Right lobe of liver (tissue), 4 donors: Measurements from ENCODE around the gene ELN.

Experiments used
- CTCF ChIP-seq, 4 donors: fragments of 200-600 bp in 3 of 4; fragments of 450-650 bp in 1 of 4; IDR thresholded peaks; one replicate each; pipeline versions ENCODE4 v1.5.1 to v1.8.0; 2016 to 2022; ENCODE audit warnings: antibody characterized with exemption in 4 of 4, mild to moderate bottlenecking in 2 of 4
- POLR2A ChIP-seq: fragments of 450-650 bp; IDR thresholded peaks from one replicate; pipeline ENCODE4 v1.6.1; 2017; ENCODE audit warnings: antibody characterized with exemption, mild to moderate bottlenecking
- donor health status: DM: no; HTN: no; CAD: no.
- donor health status: DM: no; HTN: no; CAD: no.
- donor health status: DM: no; HTN: yes; CAD: no.

DNA sequence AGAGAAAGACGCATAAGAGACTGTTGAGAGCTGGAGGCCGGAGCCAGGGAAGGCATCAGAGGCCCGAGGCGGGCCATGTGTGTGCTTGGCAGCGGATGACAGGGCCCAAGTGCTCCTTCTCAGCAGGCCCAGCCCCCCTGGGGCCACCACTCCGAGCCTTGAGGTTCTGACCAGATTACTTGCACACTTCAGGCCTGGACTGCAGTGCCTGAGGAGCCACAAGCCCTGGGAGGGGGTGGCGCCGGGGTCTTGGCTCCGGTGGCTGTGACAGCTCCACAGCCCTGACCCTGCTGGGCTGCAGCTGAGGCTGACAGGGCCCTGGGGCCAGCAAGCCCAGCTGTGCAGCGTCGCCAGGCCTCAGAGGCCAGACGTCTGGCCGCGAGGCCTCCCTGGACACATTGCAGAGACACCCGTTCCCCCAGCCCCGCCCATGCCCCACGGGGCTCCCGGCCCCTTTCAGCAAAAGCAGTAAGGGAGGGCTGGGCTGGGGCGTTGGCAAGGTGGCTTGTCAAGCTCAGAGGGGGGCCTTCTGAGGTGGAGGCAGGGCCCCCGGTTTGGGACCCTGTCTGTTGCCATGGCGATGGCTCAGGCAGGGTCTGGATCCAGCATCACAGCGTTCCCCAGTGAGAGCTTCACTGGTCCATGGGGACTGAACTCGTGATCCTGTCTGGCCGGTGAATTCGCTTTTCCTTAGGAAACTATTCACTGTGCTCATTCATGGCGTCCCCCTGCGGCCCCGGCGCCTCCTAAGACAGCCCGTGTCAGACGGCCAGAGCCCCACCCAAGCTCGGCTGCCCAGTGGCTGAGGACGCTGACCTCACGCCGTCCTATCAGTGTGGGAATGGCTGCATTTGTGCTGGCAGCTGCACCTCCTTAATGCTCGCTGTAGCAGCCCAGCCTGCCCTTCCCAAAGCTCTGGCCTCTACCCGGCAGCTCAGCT is 5.7 kb downstream of the ELN start:
- TF ChIP-seq POLR2A (no peak), CTCF (IDR thresholded peaks at IDR 0.05) (no peak)
